Amniotic stem cell (primary cell): ENCODE measurements around the gene LEF1.

Experiments used
- DNase-seq: peaks from one replicate; lab custom pipeline; 2025; lab: John Stamatoyannopoulos, UW

The LEF1 gene

GRCh38 chr4:108146819-108147218 is 21.9 kb downstream of the LEF1 start:
- no peak for DNase-seq

- DNase-seq, result no peak
Observed at GRCh38 chr4:108146336-108146735, 22.4 kb downstream of the LEF1 start.

GRCh38 chr4:108144451-108144850 is 24.3 kb downstream of the LEF1 start:
- DNase-seq, result no peak

- DNase-seq, result no peak
Observed at GRCh38 chr4:108143515-108143914, 25.2 kb downstream of the LEF1 start.

- no peak for DNase-seq
Observed at GRCh38 chr4:108142870-108143269, 25.9 kb downstream of the LEF1 start.

GRCh38 chr4:108141213-108141950 is 27.4 kb downstream of the LEF1 start:
- no peak for DNase-seq

- DNase-seq, result no peak
Observed at GRCh38 chr4:108140328-108140727, 28.4 kb downstream of the LEF1 start.

- no peak for DNase-seq
Observed at GRCh38 chr4:108139089-108139488, 29.6 kb downstream of the LEF1 start.

- no peak for DNase-seq
Observed at GRCh38 chr4:108135549-108136209, 33.1 kb downstream of the LEF1 start.

GRCh38 chr4:108130955-108131354 is 37.8 kb downstream of the LEF1 start:
- DNase-seq, result no peak

- DNase-seq, result no peak
Observed at GRCh38 chr4:108129196-108129595, 39.5 kb downstream of the LEF1 start.

- DNase-seq, result no peak
Observed at GRCh38 chr4:108126806-108127205, 41.9 kb downstream of the LEF1 start.

GRCh38 chr4:108120789-108121188 is 47.9 kb downstream of the LEF1 start:
- no peak for DNase-seq

GRCh38 chr4:108119199-108119800 is 49.4 kb downstream of the LEF1 start:
- no peak for DNase-seq

- DNase-seq, result no peak
Observed at GRCh38 chr4:108118505-108118904, 50.2 kb downstream of the LEF1 start.

GRCh38 chr4:108117418-108118182 is 51.1 kb downstream of the LEF1 start:
- DNase-seq, result no peak

- DNase-seq, result no peak
Observed at GRCh38 chr4:108116423-108117168, 52.1 kb downstream of the LEF1 start.

GRCh38 chr4:108115168-108115526 is 53.6 kb downstream of the LEF1 start:
- no peak for DNase-seq

- no peak for DNase-seq
Observed at GRCh38 chr4:108114503-108114902, 54.2 kb downstream of the LEF1 start.

- no peak for DNase-seq
Observed at GRCh38 chr4:108113229-108113628, 55.5 kb downstream of the LEF1 start.

GRCh38 chr4:108111781-108112180 is 57.0 kb downstream of the LEF1 start:
- no peak for DNase-seq

- DNase-seq, result no peak
Observed at GRCh38 chr4:108110450-108110849, 58.3 kb downstream of the LEF1 start.
